ENCODE data around the gene CHDH.
A peak's percentile ranks its signal among the peaks of the same experiment; 100 is the strongest.

CHDH gene

DNA sequence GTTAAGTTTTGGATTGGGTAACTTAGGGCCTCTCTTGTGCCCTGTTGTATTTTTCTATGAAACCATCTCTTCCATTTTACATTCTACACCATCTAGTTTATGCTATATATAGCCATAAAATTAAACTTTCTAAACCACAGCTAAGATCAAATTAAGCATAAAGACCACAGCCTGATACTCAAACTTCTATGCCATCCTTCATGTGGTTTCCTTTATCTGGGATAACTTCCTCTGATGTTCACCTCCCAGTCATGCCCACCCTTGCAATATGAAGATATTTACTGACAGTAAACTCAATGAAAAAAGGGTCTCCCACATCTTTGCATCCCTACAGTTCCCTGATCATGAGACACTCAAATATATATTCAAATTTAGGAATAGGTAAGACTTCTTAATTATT is 41.2 kb upstream of the CHDH start:
- Histone ChIP-seq H3K4me3 (ENCODE audit: low read depth, low read length) (no peak overlapping the region), H3K27me3 (replicated peaks) (no peaks in the 10 kb centered on the region), H3K36me3 (replicated peaks) (no peaks in the 10 kb centered on the region), H3K27ac (no peak overlapping the region)
- TF ChIP-seq, protein P1, sequence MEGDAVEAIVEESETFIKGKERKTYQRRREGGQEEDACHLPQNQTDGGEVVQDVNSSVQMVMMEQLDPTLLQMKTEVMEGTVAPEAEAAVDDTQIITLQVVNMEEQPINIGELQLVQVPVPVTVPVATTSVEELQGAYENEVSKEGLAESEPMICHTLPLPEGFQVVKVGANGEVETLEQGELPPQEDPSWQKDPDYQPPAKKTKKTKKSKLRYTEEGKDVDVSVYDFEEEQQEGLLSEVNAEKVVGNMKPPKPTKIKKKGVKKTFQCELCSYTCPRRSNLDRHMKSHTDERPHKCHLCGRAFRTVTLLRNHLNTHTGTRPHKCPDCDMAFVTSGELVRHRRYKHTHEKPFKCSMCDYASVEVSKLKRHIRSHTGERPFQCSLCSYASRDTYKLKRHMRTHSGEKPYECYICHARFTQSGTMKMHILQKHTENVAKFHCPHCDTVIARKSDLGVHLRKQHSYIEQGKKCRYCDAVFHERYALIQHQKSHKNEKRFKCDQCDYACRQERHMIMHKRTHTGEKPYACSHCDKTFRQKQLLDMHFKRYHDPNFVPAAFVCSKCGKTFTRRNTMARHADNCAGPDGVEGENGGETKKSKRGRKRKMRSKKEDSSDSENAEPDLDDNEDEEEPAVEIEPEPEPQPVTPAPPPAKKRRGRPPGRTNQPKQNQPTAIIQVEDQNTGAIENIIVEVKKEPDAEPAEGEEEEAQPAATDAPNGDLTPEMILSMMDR (IDR thresholded peaks at IDR 0.05; ENCODE audit: low read depth, low read length, missing control alignments), result no peak
- no peak for DNase-seq
- in situ Hi-C loops (cut with HindIII; ENCODE audit: low pct_ligation_motif_present, low sequenced_read_pairs), result no loop called here

DNA sequence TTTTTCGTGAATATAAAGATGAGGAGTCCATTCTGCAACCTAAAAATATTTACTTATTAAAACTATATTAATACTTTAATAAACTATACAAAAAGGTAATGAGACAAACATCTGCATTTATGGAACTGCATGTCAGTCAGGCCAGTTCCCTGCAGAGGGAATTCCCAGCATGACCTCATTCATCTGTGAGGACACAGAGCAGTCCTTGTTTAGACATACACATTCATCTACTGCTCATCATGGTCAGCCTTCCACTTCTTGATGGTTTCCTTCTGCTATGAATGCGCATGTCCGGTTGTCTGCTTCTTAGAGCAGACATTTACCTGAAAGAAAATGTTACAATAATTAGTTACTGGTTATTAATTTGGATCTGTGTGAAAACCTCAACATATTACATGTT is 39.0 kb upstream of the CHDH start:
- DNase-seq, result peak; percentile 27
- TF ChIP-seq, protein P1 (IDR thresholded peaks at IDR 0.05; ENCODE audit: low read depth, low read length, missing control alignments), result no peak
- no peak overlapping the region for H3K27ac ChIP-seq
- no peak overlapping the region for H3K4me3 ChIP-seq (ENCODE audit: low read depth, low read length)
- H3K27me3 ChIP-seq (replicated peaks), result no peaks in the 10 kb centered on the region
- in situ Hi-C loops (cut with HindIII; ENCODE audit: low pct_ligation_motif_present, low sequenced_read_pairs), result no loop called here
- H3K36me3 ChIP-seq (replicated peaks), result no peaks in the 10 kb centered on the region

DNA sequence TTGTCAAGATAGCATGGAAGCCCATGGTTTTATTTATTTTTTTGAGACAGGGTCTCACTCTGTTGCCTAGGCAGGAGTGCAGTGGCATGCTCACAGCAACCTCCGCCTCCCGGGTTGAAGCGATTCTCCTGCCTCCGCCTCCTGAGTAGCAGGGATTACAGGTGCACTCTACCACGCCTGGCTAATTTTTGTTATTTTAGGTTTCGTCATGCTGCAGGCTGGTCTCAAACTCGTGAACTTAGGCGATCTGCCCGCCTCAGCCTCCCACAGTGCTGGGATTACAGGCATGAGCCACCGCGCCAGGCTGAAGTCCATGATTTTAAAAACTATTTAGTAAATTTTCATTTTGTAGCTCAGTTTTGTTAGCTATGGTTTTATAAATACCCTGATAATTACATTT is 38.4 kb upstream of the CHDH start:
- TF ChIP-seq, protein P1 (IDR thresholded peaks at IDR 0.05; ENCODE audit: low read depth, low read length, missing control alignments), result no peak
- H3K27ac ChIP-seq, result no peak overlapping the region
- H3K36me3 ChIP-seq (replicated peaks), result peaks cover 2% of the 10 kb centered on the region
- no peak for DNase-seq
- H3K4me3 ChIP-seq (ENCODE audit: low read depth, low read length), result no peak overlapping the region
- in situ Hi-C loops (cut with HindIII; ENCODE audit: low pct_ligation_motif_present, low sequenced_read_pairs), result no loop called here
- no peaks in the 10 kb centered on the region for H3K27me3 ChIP-seq (replicated peaks)

DNA sequence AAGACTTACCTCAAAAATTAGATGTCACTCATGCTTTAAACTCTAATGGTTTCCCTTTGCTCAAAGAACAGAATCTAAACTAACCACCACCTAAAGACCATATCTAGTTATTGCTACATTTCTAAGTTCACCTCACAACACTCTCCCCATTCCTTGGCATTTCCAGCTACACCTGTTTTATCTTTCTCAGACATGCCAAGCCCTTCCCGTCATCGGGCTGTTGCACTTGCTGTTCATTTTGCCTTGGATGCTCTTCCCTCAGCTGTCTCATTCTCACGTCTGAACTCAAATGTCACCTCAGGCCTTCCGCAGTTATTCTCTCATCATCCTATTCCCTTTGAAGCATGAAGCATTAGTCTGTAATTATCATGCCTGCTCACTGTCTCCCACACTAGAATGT is 36.8 kb upstream of the CHDH start:
- H3K4me3 ChIP-seq (ENCODE audit: low read depth, low read length), result no peak overlapping the region
- no peak for DNase-seq
- TF ChIP-seq, protein P1 (IDR thresholded peaks at IDR 0.05; ENCODE audit: low read depth, low read length, missing control alignments), result no peak
- peaks cover 10% of the 10 kb centered on the region for H3K36me3 ChIP-seq (replicated peaks)
- in situ Hi-C loops (cut with HindIII; ENCODE audit: low pct_ligation_motif_present, low sequenced_read_pairs), result no loop called here
- no peak overlapping the region for H3K27ac ChIP-seq
- no peaks in the 10 kb centered on the region for H3K27me3 ChIP-seq (replicated peaks)

DNA sequence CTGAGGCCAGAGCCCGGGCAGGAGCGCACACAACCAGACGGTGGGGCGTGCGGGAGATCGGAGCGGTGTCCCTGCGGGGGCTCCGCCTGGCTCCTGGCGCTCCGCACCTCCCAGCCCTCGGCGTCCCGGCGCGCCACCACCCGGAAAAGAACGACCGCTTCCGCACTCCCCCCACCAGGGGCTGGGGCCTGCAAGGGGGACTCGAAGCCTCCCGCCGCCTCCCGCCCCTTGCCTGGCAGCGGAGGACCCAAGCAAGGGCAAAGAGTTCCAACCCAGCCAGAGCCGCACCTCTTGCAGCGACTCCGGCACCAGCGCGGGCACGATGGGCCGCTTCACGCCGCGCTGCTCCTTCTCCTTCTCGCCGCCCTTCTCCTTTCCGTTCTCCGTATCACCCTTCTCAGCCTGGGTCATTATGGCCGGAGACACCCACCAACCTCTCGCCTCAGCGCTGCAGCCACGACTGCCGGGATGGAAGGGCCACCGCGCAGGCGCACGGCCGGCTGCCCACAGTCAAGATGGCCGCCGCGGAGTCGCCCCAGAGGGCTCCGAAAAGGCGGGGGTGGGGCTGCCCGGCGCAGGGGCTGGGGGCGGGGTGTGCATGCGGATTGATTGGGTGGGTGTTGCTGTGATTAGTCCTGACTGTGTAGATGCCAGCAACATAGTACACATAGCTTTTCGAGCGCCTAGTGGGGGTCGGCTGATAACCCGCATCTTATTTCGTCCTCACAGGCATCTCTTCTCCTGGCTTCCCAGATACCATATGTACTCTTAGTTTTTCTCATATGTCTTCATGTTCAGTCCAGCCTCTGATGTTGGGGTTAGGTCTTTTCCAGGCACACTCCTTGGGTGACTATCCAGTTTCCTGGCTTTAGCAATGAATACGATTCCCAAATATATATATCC is 35.7 kb upstream of the CHDH start, which contains the start of gene ACTR8:
Gene ACTR8 (minus strand): TSS at position 462 of the 903 bp plus-strand sequence. CDS start 51 bp downstream, at position 411.
- H3K27ac ChIP-seq, result peak within 1 kb of the TSS; percentile 63
- peak; percentile 79 for DNase-seq
- H3K4me3 ChIP-seq (ENCODE audit: low read depth, low read length), result peak within 1 kb of the TSS; percentile 94
- in situ Hi-C loops (cut with HindIII; ENCODE audit: low pct_ligation_motif_present, low sequenced_read_pairs), result no loop called here
- H3K36me3 ChIP-seq (replicated peaks), result peaks cover 20% of the 10 kb centered on the region
- TF ChIP-seq, protein P1 (IDR thresholded peaks at IDR 0.05; ENCODE audit: low read depth, low read length, missing control alignments), result peak; percentile 16
- H3K27me3 ChIP-seq (replicated peaks), result no peaks in the 10 kb centered on the region

Measured in brain microvascular endothelial cell (primary cell).